Esophagus (tissue), 2 donors: ENCODE data around the gene TBKBP1. TPM values are rescaled to one million over a fixed set of nuclear protein-coding genes. Genes with fewer than 3 reads are reported as not detected.

Experiments used
- H3K27ac ChIP-seq, 2 donors: one replicate each; pipeline ENCODE4 v1.5.1; 2013; ENCODE audit warnings: low read depth in 2 of 2, mild to moderate bottlenecking in 2 of 2, inconsistent platforms in 1 of 2, low read length in 1 of 2, moderate library complexity in 1 of 2
- H3K27me3 ChIP-seq, 2 donors: one replicate each; pipeline ENCODE4 v1.6.1; 2013; ENCODE audit warnings: low read length in 2 of 2, control low read depth in 1 of 2, mild to moderate bottlenecking in 1 of 2; ENCODE audit not compliant: insufficient read depth in 2 of 2, control insufficient read depth in 1 of 2
- H3K36me3 ChIP-seq, 2 donors: one replicate each; pipeline ENCODE4 v1.6.1; 2013; ENCODE audit warnings: low read length in 1 of 2; ENCODE audit not compliant: control insufficient read depth in 2 of 2, insufficient read depth in 2 of 2
- H3K4me1 ChIP-seq, 2 donors: one replicate each; pipeline ENCODE4 v1.6.1; 2013; ENCODE audit warnings: low read length in 1 of 2; ENCODE audit not compliant: control insufficient read depth in 2 of 2, insufficient read depth in 2 of 2
- H3K4me3 ChIP-seq, 2 donors: one replicate each; pipeline ENCODE4 v1.5.1; 2013; ENCODE audit warnings: low read length in 2 of 2, mild to moderate bottlenecking in 2 of 2, low read depth in 1 of 2, moderate library complexity in 1 of 2
- H3K9me3 ChIP-seq, 2 donors: one replicate each; pipeline ENCODE4 v1.6.1; 2013; ENCODE audit warnings: mild to moderate bottlenecking in 2 of 2, low read depth in 1 of 2, low read length in 1 of 2, moderate library complexity in 1 of 2; ENCODE audit not compliant: control insufficient read depth in 2 of 2, insufficient read depth in 1 of 2
- WGBS, 2 donors: extraction: QIAGEN DNeasy Blood & Tissue Kit; methylation state at CpG; one replicate each; pipeline ENCODE4 v1.1.7; 2013; 5-methylcytosine and 5-hydroxymethylcytosine counted together
- polyA plus RNA-seq, 2 donors: library from polyadenylated mRNA; stranded (reverse); fragments of 200-250 nt; gene quantifications; one replicate each; pipeline ENCODE4 v1.2.3, GENCODE V29; 2013
- donor health status: healthy with polysubstance abuse.
- donor health status: Bipolar disorder and iron deficiency.

TBKBP1 gene
- polyA plus RNA-seq, 2 donors = 9.2 to 17.1 TPM

DNA sequence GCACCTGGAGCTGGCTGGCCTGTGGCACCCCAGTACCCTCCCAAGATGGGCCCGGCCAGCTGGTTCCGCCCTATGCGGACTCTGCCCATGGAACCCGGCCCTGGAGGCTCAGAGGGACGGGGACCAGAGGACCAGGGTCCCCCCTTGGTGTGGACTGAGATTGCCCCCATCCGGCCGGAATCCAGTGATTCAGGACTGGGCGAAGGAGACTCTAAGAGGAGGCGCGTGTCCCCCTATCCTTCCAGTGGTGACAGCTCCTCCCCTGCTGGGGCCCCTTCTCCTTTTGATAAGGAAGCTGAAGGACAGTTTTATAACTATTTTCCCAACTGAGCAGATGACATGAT, 51.0 kb downstream of the TBKBP1 start:
- H3K9me3 ChIP-seq = peaks cover 0 to 2% of the 10 kb centered on the region in 2 donors
- no peaks in the 10 kb centered on the region for H3K4me1 ChIP-seq
- no peak overlapping the region for H3K4me3 ChIP-seq
- peaks cover 3 to 4% of the 10 kb centered on the region in 2 donors for H3K27me3 ChIP-seq
- H3K36me3 ChIP-seq = peaks cover 0 to 1% of the 10 kb centered on the region in 2 donors
- H3K27ac ChIP-seq = no peak overlapping the region
- WGBS, 2 donors = 64 to 76% methylated on average over 10 of the region's 10 CpGs

GRCh38 chr17:47751471-47751870, 57.5 kb downstream of the TBKBP1 start:
- 83 to 85% methylated on average over 3 of the region's 3 CpGs for WGBS, 2 donors
- Histone ChIP-seq H3K27ac (no peak overlapping the region), H3K36me3 (no peaks in the 10 kb centered on the region), H3K9me3 (peaks cover 0 to 3% of the 10 kb centered on the region in 2 donors), H3K4me3 (no peak overlapping the region), H3K4me1 (no peaks in the 10 kb centered on the region), H3K27me3 (no peaks in the 10 kb centered on the region)

- Histone ChIP-seq H3K27ac (no peak overlapping the region), H3K36me3 (no peaks in the 10 kb centered on the region), H3K4me3 (no peak overlapping the region), H3K27me3 (no peaks in the 10 kb centered on the region), H3K9me3 (peaks cover 0 to 6% of the 10 kb centered on the region in 2 donors), H3K4me1 (no peaks in the 10 kb centered on the region)
- WGBS, 2 donors = 29 to 37% methylated on average over 1 of the region's 1 CpG
Measured at GRCh38 chr17:47757386-47757785, 63.4 kb downstream of the TBKBP1 start.

DNA sequence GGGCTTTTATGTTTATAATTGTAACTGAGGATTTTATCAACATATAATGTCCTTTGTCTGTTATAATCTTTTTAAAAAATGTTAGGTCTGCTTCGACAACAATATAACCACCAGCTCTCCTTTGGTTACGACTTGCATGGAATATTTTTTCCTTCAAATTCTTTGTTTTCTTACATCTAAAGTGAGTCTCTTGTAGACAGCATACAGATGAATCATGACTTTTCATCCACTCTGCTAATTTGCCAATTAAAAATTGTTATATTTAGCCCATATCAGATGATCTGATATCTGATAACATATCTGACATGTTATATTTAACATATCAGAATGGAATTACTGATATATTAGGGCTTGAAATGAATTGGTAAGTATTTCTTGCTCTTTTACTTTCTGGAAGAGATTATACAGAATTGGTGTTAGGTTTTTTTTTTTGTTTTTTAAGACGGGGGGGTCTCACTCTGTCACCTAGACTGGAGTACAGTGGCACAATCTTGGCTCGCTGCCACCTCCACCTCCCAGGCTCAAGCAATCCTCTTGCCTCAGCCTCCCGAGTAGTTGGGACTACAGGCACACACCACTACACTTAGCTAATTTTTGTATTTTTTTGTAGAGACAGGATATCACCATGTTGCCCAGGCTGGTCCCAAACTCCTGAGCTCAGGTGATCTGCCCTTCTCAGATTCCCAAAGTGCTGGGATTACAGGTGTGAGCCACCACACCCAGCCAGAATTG, 66.6 kb downstream of the TBKBP1 start:
- Histone ChIP-seq H3K9me3 (peaks cover 0 to 8% of the 10 kb centered on the region in 2 donors), H3K27me3 (no peaks in the 10 kb centered on the region), H3K36me3 (no peaks in the 10 kb centered on the region), H3K27ac (no peak overlapping the region), H3K4me1 (no peaks in the 10 kb centered on the region), H3K4me3 (no peak overlapping the region)
- WGBS, 2 donors = 71 to 80% methylated on average over 5 of the region's 5 CpGs

Other genes starting within 250 kb of the TBKBP1 start
- gene NPEPPS, start 163.1 kb upstream of the TBKBP1 start, polyA plus RNA-seq = 100 to 1,000 TPM; 110 to 115 TPM
- 10 to 100 TPM; 40.8 to 75.5 TPM for gene KPNB1, start 44.2 kb upstream of the TBKBP1 start, polyA plus RNA-seq
- under 1 TPM; 0.18 to 0.24 TPM for gene TBX21, start 39.1 kb downstream of the TBKBP1 start, polyA plus RNA-seq
- 1 to 10 TPM; 1.9 to 3.7 TPM for gene OSBPL7, start 127.6 kb downstream of the TBKBP1 start, polyA plus RNA-seq
- gene MRPL10, start 137.4 kb downstream of the TBKBP1 start, polyA plus RNA-seq = 10 to 100 TPM; 17.5 to 30.4 TPM
- gene LRRC46, start 137.5 kb downstream of the TBKBP1 start, polyA plus RNA-seq = under 1 TPM; 0.25 to 0.53 TPM
- gene SCRN2, start 147.1 kb downstream of the TBKBP1 start, polyA plus RNA-seq = 10 to 100 TPM; 28.6 to 34.7 TPM
- gene SP6, start 157.0 kb downstream of the TBKBP1 start, polyA plus RNA-seq = 1 to 10 TPM; 3.8 to 6.1 TPM
- gene SP2, start 202.1 kb downstream of the TBKBP1 start, polyA plus RNA-seq = 10 to 100 TPM in 1 of 2 donors, 1 to 10 TPM in 1; 5.4 to 10.7 TPM
- 1 to 10 TPM; 9.5 to 9.6 TPM for gene PNPO, start 247.4 kb downstream of the TBKBP1 start, polyA plus RNA-seq